IPS DF 6.9 (cell line): ENCODE measurements around the gene SP3.

Experiments
- DNase-seq: peaks from one replicate; pipeline ENCODE4 v3.0.0-alpha.2; 2013; ENCODE audit warnings: low read depth, low spot score
- H3K27ac ChIP-seq: one replicate; pipeline ENCODE4 v1.5.1; 2013; ENCODE audit warnings: low read length, control low read depth
- H3K27me3 ChIP-seq: 2 replicates; pipeline ENCODE4 v1.6.1; 2013; ENCODE audit warnings: mild to moderate bottlenecking, low read length; ENCODE audit not compliant: control insufficient read depth, insufficient read depth
- H3K36me3 ChIP-seq: 2 replicates; pipeline ENCODE4 v1.6.1; 2013; ENCODE audit warnings: low read length; ENCODE audit not compliant: control insufficient read depth, insufficient read depth
- H3K4me1 ChIP-seq: 2 replicates; pipeline ENCODE4 v1.6.1; 2013; ENCODE audit warnings: low read length; ENCODE audit not compliant: control insufficient read depth, insufficient read depth
- H3K4me3 ChIP-seq: 2 replicates; pipeline ENCODE4 v1.5.1; 2013; ENCODE audit warnings: mild to moderate bottlenecking, low read length
- H3K9me3 ChIP-seq: 2 replicates; pipeline ENCODE4 v1.6.1; 2013; ENCODE audit warnings: low read length, inconsistent platforms; ENCODE audit not compliant: control insufficient read depth, insufficient read depth
- WGBS: extraction: QIAGEN DNeasy Blood & Tissue Kit; methylation state at CpG from one replicate; pipeline ENCODE4 v1.1.7; 2013; ENCODE audit warnings: mixed read lengths, missing lambda C conversion rate; ENCODE audit not compliant: insufficient read length, insufficient coverage; 5-methylcytosine and 5-hydroxymethylcytosine counted together

The SP3 gene

DNA sequence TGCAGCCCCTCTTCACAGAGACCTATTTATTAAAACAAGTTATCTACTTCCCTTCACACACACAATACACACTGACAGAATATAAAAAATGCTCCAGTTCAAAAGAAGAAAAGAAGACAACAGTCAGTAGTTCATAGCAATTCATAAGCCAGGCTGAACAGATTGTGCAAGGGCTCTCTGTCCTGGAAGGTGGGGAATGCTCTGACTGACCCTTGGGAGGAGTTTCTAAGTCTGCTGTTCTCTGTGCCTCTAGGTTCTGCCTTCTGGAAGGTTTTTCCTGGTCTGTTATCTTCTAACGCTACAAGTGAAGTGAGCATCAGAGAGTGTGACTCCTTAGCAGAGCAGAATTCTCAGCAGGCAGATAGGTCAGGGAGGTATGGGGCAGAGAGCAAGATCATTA lies 35.7 kb downstream of the SP3 start:
- WGBS = no CpG with 5 or more reads among the region's 1 CpG
- H3K4me3 ChIP-seq = no peak overlapping the region
- peaks cover 2% of the 10 kb centered on the region; the same call in 1 of the 2 replicates for H3K36me3 ChIP-seq

DNA sequence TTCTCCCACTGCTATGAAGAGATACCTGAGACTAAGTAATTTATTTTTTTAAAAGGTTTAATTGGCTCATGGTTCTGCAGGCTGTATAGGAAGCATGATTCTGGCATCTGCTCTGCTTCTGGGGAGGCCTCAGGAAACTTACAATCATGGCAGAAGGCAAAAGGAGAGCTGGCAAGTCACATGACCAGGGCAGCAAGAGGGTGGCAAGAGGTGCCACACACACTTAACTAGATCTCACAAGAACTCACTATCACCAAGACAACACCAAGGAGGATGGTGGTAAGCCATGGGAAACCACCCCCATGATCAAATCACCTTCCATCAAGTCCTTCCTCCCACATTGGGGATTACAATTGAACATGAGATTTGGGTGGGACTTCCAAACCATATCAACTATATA lies 38.3 kb downstream of the SP3 start:
- no peak for DNase-seq
- peaks cover 2% of the 10 kb centered on the region; the same call in 1 of the 2 replicates for H3K36me3 ChIP-seq
- H3K27ac ChIP-seq = no peak overlapping the region
- no peak overlapping the region for H3K4me3 ChIP-seq
- H3K27me3 ChIP-seq = no peaks in the 10 kb centered on the region
- no peaks in the 10 kb centered on the region for H3K9me3 ChIP-seq
- no peaks in the 10 kb centered on the region for H3K4me1 ChIP-seq

More for the DNA sequence above, 35.7 kb downstream of the SP3 start:
- Histone ChIP-seq H3K27ac (no peak overlapping the region), H3K9me3 (no peaks in the 10 kb centered on the region), H3K27me3 (no peaks in the 10 kb centered on the region), H3K4me1 (no peaks in the 10 kb centered on the region)
- no peak for DNase-seq

DNA sequence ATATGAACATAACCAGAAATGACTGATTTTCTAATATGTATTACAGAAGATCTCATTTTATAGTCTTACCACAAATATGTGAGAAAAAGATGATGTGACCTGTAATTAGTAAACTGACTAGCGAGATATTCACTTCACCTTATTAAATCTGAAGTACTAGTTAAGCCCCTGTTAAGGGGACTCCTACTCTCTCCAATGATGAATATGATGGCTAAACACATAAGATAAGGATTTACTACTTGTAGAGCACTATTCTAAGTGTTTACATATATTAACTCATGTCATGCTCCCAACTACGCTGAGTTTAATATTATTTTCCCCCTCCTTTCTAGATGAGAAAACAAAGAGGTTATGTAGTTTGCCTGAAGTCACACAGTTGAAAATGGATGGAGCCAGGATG lies 40.9 kb downstream of the SP3 start:
- H3K27me3 ChIP-seq = no peaks in the 10 kb centered on the region
- no peaks in the 10 kb centered on the region for H3K4me1 ChIP-seq
- no peak overlapping the region for H3K27ac ChIP-seq
- H3K36me3 ChIP-seq = 0 out of 2 replicates have a peak, but pooled peaks cover 2% of the 10 kb centered on the region
- H3K4me3 ChIP-seq = no peak overlapping the region
- no peak for DNase-seq
- H3K9me3 ChIP-seq = no peaks in the 10 kb centered on the region
- no CpG with 5 or more reads among the region's 2 CpGs for WGBS

DNA sequence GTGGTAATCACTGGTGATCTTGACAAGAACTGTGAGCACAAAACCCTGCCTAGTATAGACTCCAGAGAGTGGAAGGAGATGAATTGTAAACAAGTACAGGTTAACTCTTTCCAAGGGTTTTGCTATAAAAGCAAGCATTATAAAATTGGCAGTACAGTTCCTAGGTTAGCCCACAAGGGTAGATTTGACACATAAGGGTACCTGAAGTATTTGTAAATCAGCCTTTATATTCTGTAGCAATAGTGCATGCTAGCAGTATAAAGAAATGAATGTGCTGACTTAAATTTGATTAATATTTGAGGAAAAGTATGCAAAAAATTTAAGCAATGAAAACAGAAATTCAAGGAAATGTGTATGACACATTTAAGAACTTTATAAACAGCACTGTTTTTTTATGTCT lies 42.4 kb downstream of the SP3 start:
- H3K9me3 ChIP-seq = no peaks in the 10 kb centered on the region
- no peak for DNase-seq
- H3K4me3 ChIP-seq = no peak overlapping the region
- H3K27me3 ChIP-seq = no peaks in the 10 kb centered on the region
- no peaks in the 10 kb centered on the region for H3K4me1 ChIP-seq
- no peaks in the 10 kb centered on the region for H3K36me3 ChIP-seq
- H3K27ac ChIP-seq = no peak overlapping the region

DNA sequence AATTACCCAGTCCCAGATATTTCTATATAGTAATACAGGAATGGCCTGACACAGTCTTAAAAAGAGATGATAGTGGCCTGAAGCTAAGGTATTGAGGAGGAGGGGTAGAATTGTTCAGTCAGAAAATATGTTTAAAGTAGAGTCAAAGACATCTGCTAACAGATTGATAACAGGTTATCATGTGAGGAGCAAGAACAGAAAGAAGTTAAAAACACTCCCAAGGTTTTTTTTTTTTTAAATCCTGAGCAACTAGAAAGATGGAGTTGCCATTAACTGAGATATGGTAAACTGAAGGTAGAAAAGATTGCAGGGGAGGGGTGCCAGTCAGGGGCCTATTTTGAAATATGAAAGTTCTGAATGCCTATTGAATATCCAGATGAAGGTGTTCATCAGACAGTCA lies 43.1 kb downstream of the SP3 start:
- H3K27ac ChIP-seq = no peak overlapping the region
- H3K4me1 ChIP-seq = no peaks in the 10 kb centered on the region
- H3K4me3 ChIP-seq = no peak overlapping the region
- no peaks in the 10 kb centered on the region for H3K9me3 ChIP-seq
- DNase-seq = no peak
- H3K36me3 ChIP-seq = no peaks in the 10 kb centered on the region
- H3K27me3 ChIP-seq = no peaks in the 10 kb centered on the region

DNA sequence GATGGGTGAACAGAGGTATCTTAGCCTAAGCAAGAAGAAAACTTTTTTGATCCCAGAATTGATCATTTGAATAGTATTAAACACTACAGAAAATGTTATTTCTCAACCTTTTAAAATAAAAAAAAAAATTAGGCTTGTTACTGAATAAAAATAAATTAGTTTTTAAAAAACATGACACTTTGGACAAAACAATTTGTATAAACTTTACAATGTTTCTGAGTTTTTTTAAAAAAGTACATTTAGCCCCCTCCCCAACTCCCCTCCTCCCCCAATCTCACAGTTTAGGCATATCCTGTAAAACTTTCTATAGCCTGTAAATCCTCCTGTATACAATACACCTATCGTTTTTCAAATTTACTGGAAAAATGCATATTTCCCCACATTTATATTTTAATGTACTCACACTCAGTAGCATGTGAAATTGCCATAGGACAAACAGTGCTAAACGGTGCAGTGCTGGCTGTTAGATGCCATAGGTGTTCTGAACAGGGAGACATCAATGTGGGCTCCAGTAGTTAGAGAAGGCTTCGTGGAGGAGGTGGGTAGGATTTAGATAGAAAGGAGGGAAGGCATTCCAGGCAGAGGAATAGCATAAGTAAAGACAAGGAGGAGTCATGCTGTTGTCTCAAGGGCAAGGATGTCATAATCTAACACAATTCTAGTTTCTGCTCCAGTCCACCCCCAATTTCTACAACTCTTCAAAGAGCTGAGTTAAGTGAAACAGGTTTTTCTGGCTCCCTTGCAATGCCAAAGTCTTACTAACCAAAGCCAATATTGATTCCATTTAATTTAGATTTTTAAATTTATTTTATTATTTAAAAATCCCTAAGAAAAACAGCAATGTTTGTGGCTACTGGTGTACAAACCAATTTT lies 50.9 kb downstream of the SP3 start:
- WGBS = 100% methylated on average over 1 of the region's 3 CpGs
- no peaks in the 10 kb centered on the region for H3K36me3 ChIP-seq

DNA sequence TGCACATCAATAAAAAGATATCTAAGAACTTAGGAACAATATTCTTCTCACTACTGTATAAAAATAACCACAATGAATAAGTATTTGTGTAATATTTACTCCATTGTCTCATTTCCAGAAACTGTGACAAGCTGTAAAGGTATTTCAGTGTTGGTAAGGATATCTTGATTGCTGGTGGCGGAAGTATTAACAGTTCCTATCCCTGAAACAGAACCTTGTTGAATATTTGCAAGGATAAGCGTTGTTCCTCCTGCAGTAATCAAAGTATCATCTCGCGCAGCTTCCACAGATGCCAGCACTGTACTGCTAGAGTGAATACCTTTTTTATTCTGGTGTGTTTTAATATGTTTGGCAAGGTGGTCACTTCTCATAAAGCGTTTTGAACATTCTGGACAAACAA lies 55.3 kb downstream of the SP3 start:
- DNase-seq = no peak
- Histone ChIP-seq H3K4me1 (no peaks in the 10 kb centered on the region), H3K27me3 (no peaks in the 10 kb centered on the region), H3K4me3 (no peak overlapping the region), H3K27ac (no peak overlapping the region), H3K36me3 (no peaks in the 10 kb centered on the region), H3K9me3 (no peaks in the 10 kb centered on the region)
- no CpG with 5 or more reads among the region's 5 CpGs for WGBS

More for the DNA sequence above, 50.9 kb downstream of the SP3 start:
- DNase-seq = no peak
- H3K27me3 ChIP-seq = no peaks in the 10 kb centered on the region
- H3K4me1 ChIP-seq = no peaks in the 10 kb centered on the region
- H3K9me3 ChIP-seq = no peaks in the 10 kb centered on the region
- no peak overlapping the region for H3K27ac ChIP-seq
- no peak overlapping the region for H3K4me3 ChIP-seq

DNA sequence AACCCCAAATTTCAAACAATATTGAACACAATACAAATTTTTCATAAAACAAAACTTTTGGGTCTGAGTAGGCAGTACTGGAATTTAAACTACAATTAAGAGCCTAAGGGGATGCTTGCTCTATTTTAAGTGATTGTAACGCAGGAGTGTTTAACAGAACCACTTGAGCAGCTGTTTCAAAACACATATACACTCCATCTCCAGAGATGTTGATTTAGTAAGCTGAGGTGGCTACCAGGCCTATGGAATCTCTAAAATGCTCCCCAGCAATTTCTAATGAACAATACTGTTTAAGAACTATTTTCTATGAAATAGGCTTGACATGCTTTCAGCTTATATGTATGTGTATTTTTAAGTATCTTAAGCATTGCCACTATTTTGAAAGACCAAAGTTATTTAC lies 58.5 kb downstream of the SP3 start:
- no peaks in the 10 kb centered on the region for H3K9me3 ChIP-seq
- DNase-seq = no peak
- H3K27me3 ChIP-seq = no peaks in the 10 kb centered on the region
- H3K27ac ChIP-seq = no peak overlapping the region
- H3K36me3 ChIP-seq = no peaks in the 10 kb centered on the region
- no peak overlapping the region for H3K4me3 ChIP-seq
- WGBS = no CpG with 5 or more reads among the region's 1 CpG
- no peaks in the 10 kb centered on the region for H3K4me1 ChIP-seq

DNA sequence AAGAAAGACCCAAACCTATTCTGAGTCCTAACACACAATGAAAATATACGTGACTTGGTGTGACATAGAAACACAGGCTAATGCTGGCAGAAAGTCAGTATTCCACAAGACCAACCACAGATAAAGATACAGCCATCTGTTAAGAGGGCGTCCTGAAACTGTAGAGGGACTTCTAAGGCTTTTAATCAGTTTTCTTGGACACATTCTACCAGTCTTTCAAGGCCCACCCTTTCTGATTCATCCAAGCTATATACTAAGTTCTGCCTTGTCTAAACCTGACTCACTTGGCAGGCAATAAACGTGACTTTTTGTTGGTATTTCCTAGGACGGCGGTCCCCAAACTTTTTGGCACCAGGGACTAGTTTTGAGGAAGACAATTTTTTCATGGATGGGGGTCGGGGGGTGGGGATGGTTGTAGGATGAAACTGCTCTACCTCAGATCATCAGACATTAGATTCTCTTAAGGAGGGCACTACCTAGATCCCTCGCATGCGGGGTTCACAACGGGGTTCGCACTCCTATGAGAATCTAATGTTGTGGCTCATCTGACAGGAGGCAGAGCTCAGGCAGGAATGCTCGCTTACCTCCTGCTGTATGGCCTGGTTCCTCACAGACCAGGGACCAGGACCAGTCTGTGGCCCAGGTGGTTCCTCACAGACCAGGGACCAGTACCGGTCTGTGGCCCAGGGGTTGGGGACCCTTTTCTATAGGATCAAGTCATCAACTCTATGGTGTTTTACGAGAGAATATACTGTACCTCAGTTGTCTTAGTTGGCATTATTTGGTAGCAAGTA lies 61.4 kb downstream of the SP3 start:
- Histone ChIP-seq H3K27ac (no peak overlapping the region), H3K36me3 (no peaks in the 10 kb centered on the region), H3K4me3 (no peak overlapping the region), H3K4me1 (no peaks in the 10 kb centered on the region), H3K9me3 (no peaks in the 10 kb centered on the region), H3K27me3 (no peaks in the 10 kb centered on the region)
- DNase-seq = no peak
- WGBS = no CpG with 5 or more reads among the region's 13 CpGs

DNA sequence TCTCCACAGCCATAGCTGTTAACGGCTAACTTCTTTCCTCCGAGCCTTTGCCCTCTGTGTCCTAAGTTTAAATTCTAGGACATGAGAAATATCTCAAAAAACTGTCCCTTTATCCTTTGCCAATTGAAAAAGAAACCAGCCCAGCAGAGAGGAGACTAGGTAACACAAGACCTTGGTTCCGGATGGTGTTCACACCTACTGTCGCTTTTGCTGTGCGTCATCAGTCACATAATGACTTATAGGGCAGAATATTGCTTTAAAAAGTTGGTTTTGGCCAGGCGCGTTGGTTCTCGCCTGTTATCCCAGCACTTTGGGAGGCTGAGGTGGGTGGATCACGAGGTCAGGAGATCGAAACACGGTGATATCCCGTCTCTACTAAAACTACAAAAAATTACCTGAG lies 66.2 kb downstream of the SP3 start:
- H3K4me1 ChIP-seq = no peaks in the 10 kb centered on the region
- no peak overlapping the region for H3K27ac ChIP-seq
- no peaks in the 10 kb centered on the region for H3K27me3 ChIP-seq
- H3K36me3 ChIP-seq = no peaks in the 10 kb centered on the region
- H3K9me3 ChIP-seq = no peaks in the 10 kb centered on the region
- WGBS = no CpG with 5 or more reads among the region's 12 CpGs
- DNase-seq = no peak
- no peak overlapping the region for H3K4me3 ChIP-seq
